Inflammatory macrophage (primary cell): ENCODE data around the gene COL6A3.

Source experiments
- DNase-seq, 2 donors: peaks; one replicate each; pipeline ENCODE4 v3.0.0-alpha.2; 2020 to 2022

COL6A3 gene

DNA sequence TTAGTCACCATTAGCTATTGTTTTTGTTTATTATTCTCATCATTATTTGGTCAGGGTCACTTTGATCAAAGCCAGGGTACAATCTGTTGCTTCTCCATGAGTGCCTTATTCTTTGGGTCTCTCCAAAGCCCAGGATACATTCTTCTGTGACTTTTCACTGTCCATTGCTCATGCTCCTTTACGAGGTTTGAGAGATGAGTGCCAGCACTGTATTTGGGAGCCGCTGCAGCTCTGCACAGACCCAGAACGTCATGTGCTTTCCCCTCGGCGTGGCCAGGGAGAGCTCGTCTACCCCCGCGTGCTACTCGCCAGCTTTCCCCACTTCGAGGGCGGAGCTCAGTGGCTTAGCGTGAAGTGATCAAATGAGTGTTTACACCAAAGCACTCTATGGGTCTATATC lies 123.7 kb downstream of the COL6A3 start:
- no peak for DNase-seq

GRCh38 chr2:237289139-237289538 lies 124.8 kb downstream of the COL6A3 start:
- no peak for DNase-seq

GRCh38 chr2:237287872-237288271 lies 126.1 kb downstream of the COL6A3 start:
- no peak for DNase-seq

DNA sequence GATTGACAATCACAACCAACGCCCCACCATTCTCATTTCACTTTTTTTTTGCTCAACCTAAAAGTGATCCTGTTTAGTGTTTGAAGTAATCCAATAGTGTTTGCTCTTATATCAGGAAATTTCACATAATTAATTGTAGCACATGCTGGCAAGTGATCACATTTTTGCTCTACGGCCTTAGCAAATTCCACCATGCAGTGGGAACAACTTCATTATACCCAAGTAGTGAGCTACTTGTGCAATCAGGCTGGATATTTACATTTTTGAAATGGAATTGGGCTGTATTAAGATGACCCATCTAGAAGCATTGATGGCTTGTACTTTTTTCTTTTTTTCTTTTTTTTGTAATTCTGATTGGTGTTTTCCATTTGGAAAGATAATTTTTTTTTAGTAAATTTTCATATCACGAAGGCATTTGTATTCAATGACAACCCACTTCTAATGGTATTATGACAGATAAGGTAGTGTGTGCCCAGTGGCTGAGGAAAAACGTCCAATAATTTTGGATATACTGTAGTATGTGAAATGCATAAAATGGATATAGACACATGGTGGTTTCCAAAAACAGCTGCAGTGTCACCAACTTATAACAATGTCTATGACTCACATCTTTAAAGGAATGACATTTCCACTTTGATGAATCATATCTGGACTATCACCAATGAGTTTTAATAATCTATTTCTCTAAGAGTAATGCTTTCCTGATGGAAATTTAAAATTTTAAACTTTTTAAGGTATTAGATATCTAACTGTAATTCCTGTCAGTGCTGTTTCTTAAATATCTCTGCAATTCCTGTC lies 130.6 kb downstream of the COL6A3 start:
- DNase-seq: no peak

- no peak for DNase-seq
Measured at GRCh38 chr2:237282568-237283128, 131.3 kb downstream of the COL6A3 start.

GRCh38 chr2:237281836-237282306 lies 132.1 kb downstream of the COL6A3 start:
- peak; percentile 46 to 77 for DNase-seq

DNA sequence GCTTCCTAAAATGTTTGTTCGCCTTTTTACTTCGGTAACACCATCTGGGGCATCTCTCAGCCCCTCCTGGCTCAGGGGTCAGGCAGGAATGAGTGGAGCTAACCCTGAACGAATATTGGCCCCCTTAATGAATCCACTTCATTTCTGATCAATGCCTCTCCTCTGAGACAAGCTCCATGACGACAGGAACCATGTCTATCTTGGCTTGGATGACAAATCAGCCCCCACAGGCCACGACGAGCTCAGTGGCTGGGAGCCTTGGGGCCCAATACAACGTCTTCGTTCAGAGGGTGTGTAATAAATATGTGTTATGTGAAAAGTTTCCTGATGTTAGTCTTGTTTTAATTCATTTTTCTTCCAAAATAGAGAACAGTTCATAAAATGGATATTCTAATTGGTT lies 133.0 kb downstream of the COL6A3 start:
- no peak for DNase-seq

GRCh38 chr2:237280229-237280628 lies 133.7 kb downstream of the COL6A3 start:
- DNase-seq: no peak

GRCh38 chr2:237279012-237279768 lies 134.8 kb downstream of the COL6A3 start:
- no peak for DNase-seq

DNA sequence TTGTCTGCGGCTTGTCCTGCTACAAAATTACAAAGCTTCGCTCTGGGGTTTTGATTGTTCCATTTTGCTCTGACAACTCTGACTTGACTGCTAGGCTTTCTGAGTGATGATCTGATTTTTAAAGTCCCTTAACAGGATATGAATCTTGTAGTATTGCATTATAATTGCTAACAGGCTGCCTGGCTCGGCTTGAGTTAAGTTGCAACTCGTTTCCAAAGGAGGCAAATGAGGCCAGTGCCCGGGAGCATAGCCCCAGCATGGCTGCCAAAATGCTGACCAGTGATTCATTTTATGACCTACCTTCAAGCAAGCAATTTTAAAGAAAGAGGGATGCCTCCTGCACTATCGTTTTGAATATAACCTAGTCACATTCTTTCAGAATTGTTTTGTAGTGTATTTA lies 135.4 kb downstream of the COL6A3 start:
- DNase-seq: no peak

DNA sequence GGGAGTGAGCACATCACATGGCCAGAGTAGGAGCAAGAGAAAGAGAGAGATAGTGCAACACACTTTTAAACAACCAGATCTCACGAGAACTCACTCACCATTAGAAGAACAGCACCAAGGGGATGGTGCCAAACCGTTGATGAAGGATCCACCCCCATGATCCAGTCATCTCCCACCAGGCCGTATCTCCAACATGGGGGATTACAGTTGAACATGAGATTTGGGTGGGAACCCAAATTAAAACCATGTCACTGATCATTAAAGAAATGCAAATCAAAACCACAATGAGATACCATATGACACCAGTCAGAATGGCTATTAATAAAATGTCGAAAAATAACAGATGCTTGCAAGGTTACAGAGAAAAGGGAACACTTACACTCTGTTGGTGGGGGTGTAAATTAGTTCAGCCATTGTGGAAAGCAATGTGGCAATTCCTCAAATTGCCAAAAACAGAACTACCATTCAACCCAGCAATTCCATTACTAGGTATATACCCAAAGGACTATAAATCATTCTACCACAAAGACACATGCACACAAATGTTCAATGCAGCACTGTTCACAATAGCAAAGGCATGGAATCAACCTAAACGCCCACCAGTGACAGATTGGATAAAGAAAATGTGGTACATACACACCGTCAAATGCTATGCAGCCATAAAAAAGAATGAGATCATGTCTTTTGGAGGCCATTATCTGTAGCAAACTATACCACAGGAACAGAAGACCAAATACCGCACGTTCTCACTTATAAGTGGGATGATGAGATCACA lies 137.1 kb downstream of the COL6A3 start:
- peak; percentile 25 to 38 for DNase-seq
